GM12801 (cell line): Measurements from ENCODE around the gene KLHL9.

Experiments
- TF ChIP-seq, protein P1 (sequence below): IDR thresholded peaks from one replicate; pipeline ENCODE4 v1.5.1; 2011; ENCODE audit warnings: control low read depth; ENCODE audit not compliant: insufficient read length; ENCODE audit errors: extremely low read depth

The KLHL9 gene

DNA sequence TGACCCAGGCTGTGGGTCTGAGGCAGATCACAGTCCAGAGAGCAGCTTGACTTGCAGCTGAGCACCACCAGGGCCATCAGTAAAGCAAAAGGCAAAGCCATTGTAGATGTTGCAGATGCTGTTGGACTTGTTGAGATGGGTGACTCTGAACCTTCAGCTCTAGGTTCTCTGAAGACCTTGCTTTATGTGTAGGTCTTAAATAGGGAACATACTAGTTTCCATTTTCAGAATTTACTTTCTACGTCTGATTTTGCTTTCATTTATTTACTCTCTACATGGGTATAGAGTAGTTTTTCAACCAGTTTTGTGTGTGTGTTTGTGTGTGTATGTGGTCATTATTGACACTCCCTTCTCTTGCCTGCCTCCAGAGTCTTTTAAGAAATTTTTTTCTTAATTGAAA lies 15.6 kb upstream of the KLHL9 start, which contains the start of gene IFNA6:
Gene IFNA6, minus strand, starts transcription at position 101 of the 400 bp plus-strand sequence. Its CDS starts 0 bp downstream, at position 101.
- TF ChIP-seq, protein P1, sequence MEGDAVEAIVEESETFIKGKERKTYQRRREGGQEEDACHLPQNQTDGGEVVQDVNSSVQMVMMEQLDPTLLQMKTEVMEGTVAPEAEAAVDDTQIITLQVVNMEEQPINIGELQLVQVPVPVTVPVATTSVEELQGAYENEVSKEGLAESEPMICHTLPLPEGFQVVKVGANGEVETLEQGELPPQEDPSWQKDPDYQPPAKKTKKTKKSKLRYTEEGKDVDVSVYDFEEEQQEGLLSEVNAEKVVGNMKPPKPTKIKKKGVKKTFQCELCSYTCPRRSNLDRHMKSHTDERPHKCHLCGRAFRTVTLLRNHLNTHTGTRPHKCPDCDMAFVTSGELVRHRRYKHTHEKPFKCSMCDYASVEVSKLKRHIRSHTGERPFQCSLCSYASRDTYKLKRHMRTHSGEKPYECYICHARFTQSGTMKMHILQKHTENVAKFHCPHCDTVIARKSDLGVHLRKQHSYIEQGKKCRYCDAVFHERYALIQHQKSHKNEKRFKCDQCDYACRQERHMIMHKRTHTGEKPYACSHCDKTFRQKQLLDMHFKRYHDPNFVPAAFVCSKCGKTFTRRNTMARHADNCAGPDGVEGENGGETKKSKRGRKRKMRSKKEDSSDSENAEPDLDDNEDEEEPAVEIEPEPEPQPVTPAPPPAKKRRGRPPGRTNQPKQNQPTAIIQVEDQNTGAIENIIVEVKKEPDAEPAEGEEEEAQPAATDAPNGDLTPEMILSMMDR = no peak

DNA sequence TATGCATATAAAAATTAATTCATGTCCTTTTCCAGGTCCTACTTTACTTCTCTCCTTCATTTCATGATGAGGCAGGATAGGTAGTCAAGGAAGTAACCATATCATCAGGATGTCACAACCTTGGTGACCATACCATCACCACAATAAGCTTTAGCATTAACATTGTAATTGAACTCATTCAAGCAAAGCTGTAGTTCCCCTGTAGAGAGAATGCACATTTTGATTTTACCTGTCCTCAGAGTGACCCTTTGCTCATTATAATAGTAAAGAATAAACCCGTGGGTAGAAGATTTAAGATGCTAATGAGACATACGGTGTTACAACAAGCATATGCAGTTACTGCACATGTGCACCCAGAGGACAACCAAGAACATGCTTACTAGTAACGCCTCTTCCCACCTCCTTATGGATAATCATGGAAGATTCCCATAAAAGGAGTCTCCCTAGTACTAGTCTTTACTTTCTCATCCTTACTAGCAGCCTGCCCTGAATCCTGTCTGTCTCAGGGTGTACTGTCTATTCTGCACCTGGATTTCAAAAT lies 13.3 kb upstream of the KLHL9 start:
- TF ChIP-seq, protein P1 = no peak

DNA sequence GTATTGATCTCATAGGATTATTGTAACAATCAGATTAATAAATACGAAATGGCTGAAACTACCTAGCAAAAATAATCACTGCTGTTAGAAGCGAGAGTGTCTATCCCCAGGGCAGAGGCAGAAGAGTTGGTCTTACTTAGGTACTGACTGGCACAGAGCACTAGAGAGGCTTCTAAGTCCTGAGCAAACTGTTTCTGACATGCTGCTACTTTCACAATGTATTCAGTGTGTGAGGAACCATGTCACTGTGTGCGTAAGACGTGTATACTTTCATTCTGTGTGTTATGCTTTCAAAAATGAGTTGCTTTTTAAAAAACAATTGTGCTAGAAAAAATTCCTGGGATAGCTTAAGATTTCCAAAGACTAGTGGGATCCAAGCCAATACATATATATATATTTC lies 5.5 kb upstream of the KLHL9 start:
- TF ChIP-seq, protein P1 = no peak

DNA sequence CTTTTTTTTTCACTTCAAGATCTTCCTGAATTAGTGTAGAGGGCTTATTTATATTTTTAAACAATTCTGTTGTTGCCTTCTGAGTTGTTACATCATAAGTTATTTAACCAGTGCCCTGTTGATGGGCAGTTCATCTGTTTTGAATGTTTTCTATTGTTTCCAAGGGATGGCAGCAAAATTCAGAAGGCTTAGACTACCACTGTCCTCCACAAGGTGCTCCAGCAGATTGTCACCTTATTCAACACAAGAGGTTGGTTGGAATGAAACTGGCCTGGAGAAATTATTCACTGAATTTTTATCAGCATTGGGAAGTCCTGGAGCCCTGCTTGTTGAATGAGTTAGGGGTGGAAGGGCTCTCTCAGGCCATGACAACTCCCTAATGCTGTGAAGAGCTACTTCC lies 1.3 kb upstream of the KLHL9 start:
- TF ChIP-seq, protein P1 = no peak

DNA sequence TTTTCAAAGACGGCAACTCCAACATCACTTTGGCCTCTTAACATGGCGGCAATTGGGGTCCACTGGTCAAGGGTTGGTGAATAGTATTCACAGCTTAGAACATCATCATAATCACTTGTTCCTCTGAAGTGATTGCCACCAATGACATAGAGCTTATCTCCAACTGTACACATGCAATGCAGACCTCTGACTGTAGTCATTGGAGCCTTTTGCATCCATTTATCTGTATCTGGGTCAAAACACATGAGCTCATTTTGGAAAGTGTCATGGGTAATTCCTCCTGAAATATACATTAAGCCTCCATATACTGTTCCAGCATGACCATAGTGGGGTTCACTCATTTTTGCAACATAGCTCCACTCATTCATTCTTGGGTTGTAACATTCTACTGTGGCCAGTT lies 2.0 kb downstream of the KLHL9 start:
- TF ChIP-seq, protein P1 = no peak

DNA sequence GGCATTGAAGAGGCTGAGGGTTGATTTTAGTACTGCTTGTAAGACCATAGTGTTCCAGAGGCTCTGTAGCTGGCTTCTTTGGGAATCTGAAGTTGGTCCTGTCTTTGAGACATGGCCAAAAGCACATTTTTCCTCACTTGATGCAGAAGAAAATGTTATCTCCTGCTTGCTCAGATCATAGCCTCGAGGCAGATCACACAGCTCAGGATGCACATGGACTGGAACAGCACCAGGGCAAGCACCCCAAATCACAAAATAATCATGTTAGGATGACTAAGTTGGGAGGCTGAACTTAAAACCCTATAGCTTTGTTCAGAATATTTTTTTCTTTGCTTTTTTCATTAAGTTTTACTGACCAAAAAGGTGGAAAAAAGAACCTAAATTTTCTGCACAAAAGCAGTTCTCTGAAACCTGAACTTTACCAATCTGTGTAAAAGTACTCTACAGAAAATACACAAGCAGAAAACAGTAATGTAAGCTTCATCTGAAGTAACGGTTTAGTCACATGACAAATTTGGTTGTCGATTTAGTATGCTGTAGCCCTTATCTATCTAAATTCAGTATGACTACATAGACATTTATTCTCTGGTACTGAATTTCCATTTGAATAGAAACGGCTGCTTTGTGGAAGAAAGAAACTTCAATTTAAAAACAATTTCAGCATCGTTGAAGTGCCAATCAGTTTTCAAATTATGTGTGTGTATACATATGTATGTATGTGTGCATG lies 3.4 kb downstream of the KLHL9 start:
- TF ChIP-seq, protein P1 = no peak

DNA sequence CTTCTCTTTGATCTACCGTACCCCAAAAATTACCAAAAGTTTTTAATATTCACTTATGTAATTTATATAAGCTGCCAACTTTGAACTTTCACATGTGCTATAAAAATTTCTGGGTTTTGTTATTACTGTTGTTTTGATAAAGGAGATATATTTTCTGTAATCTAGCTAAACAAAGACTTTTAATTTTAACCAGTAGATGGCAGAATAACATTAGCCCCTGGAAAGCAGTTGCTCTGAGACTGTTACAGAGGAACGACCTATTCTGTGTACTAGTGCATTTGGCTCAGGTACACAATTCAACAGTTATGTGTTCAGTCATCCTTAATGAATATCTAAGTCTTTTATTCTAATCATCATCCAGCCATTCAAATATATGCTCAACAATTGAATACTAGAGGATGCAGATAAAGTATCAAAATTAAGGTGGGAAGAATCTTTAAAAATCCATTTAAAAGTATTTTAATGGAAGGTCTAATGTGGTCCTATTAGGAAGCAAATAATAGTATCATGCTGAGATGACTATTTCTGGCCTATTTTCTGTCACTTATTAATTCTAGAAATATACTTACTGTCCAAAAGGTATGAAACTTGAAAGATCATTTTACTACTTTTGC lies 8.6 kb downstream of the KLHL9 start:
- TF ChIP-seq, protein P1 = no peak
